ENCODE data around the gene PCDHGA10. TPM values are rescaled to one million over a fixed set of nuclear protein-coding genes. Genes with fewer than 3 reads are reported as not detected.
A peak's percentile ranks its signal among the peaks of the same experiment; 100 is the strongest.
"Not testable (repeated sequence)": the region's sequence is repeated elsewhere in the genome, so short reads cannot be mapped to it uniquely, and the experiment has no call there.

Gene PCDHGA10
- total and polyA plus RNA-seq, 2 donors from 2014 or later, result 0.47 to 5.1 TPM

DNA sequence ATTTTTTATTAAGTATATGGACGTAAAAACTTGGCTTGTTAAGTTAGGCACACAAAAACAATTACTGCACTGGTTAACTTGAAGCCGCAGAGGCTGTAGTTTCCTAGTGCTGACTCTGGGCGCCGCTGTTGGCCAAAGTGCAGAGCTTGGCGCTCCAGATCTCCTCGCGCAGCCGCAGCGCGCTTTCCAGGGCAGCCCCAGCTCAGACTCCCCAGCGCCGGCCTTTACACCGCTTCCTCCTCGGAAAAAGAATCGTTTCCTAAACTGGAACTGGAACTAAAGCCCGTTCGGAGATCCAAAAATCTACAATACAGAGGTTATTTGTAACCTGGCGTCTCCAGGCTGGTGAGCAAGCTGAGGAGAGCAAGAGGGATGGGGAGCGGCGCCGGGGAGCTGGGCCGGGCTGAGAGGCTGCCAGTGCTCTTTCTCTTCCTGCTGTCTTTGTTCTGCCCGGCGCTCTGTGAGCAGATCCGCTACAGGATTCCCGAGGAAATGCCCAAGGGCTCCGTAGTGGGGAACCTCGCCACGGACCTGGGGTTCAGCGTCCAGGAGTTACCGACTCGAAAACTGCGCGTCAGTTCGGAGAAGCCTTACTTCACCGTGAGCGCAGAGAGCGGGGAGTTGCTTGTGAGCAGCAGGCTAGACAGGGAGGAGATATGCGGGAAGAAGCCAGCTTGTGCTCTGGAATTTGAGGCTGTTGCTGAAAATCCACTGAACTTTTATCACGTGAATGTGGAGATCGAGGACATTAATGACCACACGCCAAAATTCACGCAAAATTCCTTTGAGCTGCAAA, 14.8 kb upstream of the PCDHGA10 start, which contains the start of gene PCDHGB5:
PCDHGB5 (plus strand) TSS at position 192 of the 796 bp plus-strand sequence; CDS start at position 373, 181 bp downstream.
- peak in 2 of 5 donors; percentile 27 to 36 for DNase-seq
- H3K9ac ChIP-seq (ENCODE audit: low read length in 3 of 3); H3K27me3 ChIP-seq (ENCODE audit: control insufficient read depth, insufficient read depth, low read length); H3K36me3 ChIP-seq (ENCODE audit: control insufficient read depth in 2 of 3, insufficient read depth in 3 of 3, low read length in 3 of 3); H3K4me1 ChIP-seq (ENCODE audit: control insufficient read depth in 2 of 3, insufficient read depth in 2 of 3, low read depth in 1 of 3, low read length in 3 of 3); FAIRE-seq; H3K27ac ChIP-seq (ENCODE audit: low read depth in 2 of 2, low read length in 2 of 2); intact Hi-C loops (cut with DNase I): not testable (repeated sequence)
- TF ChIP-seq, protein P1, sequence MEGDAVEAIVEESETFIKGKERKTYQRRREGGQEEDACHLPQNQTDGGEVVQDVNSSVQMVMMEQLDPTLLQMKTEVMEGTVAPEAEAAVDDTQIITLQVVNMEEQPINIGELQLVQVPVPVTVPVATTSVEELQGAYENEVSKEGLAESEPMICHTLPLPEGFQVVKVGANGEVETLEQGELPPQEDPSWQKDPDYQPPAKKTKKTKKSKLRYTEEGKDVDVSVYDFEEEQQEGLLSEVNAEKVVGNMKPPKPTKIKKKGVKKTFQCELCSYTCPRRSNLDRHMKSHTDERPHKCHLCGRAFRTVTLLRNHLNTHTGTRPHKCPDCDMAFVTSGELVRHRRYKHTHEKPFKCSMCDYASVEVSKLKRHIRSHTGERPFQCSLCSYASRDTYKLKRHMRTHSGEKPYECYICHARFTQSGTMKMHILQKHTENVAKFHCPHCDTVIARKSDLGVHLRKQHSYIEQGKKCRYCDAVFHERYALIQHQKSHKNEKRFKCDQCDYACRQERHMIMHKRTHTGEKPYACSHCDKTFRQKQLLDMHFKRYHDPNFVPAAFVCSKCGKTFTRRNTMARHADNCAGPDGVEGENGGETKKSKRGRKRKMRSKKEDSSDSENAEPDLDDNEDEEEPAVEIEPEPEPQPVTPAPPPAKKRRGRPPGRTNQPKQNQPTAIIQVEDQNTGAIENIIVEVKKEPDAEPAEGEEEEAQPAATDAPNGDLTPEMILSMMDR (IDR thresholded peaks at IDR 0.05; ENCODE audit: borderline replicate concordance, extremely low read depth, insufficient read depth), result peak; percentile 47
- Histone ChIP-seq H3K9me3 (ENCODE audit: control insufficient read depth in 2 of 3, insufficient read depth in 1 of 3, low read length in 3 of 3) (peaks cover 2 to 49% (median 14%) of the 10 kb centered on the region in 3 donors), H3K4me3 (ENCODE audit: low read length in 3 of 3) (peak within 1 kb of the TSS in 2 of 3 donors; percentile 39 to 45)

GRCh38 chr5:141398608-141399007, 14.2 kb upstream of the PCDHGA10 start:
- no peak overlapping the region for H3K9ac ChIP-seq (ENCODE audit: low read length in 3 of 3)
- no peaks in the 10 kb centered on the region for H3K4me1 ChIP-seq (ENCODE audit: control insufficient read depth in 2 of 3, insufficient read depth in 2 of 3, low read depth in 1 of 3, low read length in 3 of 3)
- no peak overlapping the region for H3K27ac ChIP-seq (ENCODE audit: low read depth in 2 of 2, low read length in 2 of 2)
- no peak for FAIRE-seq
- peak overlapping the region in 2 of 3 donors; percentile 39 to 45 for H3K4me3 ChIP-seq (ENCODE audit: low read length in 3 of 3)
- peaks cover 3 to 50% (median 14%) of the 10 kb centered on the region in 3 donors for H3K9me3 ChIP-seq (ENCODE audit: control insufficient read depth in 2 of 3, insufficient read depth in 1 of 3, low read length in 3 of 3)
- no peaks in the 10 kb centered on the region for H3K27me3 ChIP-seq (ENCODE audit: control insufficient read depth, insufficient read depth, low read length)
- TF ChIP-seq, protein P1 (IDR thresholded peaks at IDR 0.05; ENCODE audit: borderline replicate concordance, extremely low read depth, insufficient read depth), result no peak
- intact Hi-C loops (cut with DNase I), result no loop called here
- H3K36me3 ChIP-seq (ENCODE audit: control insufficient read depth in 2 of 3, insufficient read depth in 3 of 3, low read length in 3 of 3), result no peaks in the 10 kb centered on the region
- DNase-seq, result no peak

DNA sequence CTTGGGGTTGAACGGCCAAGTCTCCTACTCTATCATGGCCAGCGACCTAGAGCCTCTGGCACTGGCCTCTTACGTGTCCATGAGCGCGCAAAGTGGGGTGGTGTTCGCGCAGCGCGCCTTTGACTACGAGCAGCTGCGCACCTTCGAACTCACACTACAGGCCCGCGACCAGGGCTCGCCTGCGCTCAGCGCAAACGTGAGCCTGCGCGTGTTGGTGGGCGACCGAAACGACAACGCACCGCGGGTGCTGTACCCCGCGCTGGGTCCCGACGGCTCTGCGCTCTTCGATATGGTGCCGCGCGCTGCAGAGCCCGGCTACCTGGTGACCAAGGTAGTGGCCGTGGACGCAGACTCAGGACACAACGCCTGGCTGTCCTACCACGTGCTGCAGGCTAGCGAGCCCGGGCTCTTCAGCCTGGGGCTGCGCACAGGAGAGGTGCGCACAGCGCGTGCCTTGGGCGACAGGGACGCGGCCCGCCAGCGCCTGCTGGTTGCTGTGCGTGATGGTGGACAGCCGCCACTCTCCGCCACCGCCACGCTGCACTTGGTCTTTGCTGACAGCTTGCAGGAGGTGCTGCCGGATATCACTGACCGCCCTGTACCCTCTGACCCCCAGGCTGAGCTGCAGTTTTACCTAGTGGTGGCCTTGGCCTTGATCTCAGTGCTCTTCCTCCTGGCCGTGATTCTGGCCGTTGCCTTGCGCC, 13.1 kb upstream of the PCDHGA10 start:
- H3K4me1 ChIP-seq (ENCODE audit: control insufficient read depth in 2 of 3, insufficient read depth in 2 of 3, low read depth in 1 of 3, low read length in 3 of 3), result no peaks in the 10 kb centered on the region
- DNase-seq (no peak), FAIRE-seq (no peak)
- no peaks in the 10 kb centered on the region for H3K27me3 ChIP-seq (ENCODE audit: control insufficient read depth, insufficient read depth, low read length)
- H3K36me3 ChIP-seq (ENCODE audit: control insufficient read depth in 2 of 3, insufficient read depth in 3 of 3, low read length in 3 of 3), result no peaks in the 10 kb centered on the region
- peaks cover 3 to 54% (median 20%) of the 10 kb centered on the region in 3 donors for H3K9me3 ChIP-seq (ENCODE audit: control insufficient read depth in 2 of 3, insufficient read depth in 1 of 3, low read length in 3 of 3)
- no peak overlapping the region for H3K27ac ChIP-seq (ENCODE audit: low read depth in 2 of 2, low read length in 2 of 2)
- TF ChIP-seq, protein P1 (IDR thresholded peaks at IDR 0.05; ENCODE audit: borderline replicate concordance, extremely low read depth, insufficient read depth), result no peak
- H3K4me3 ChIP-seq (ENCODE audit: low read length in 3 of 3), result peak overlapping the region in 1 of 3 donors; percentile 25
- H3K9ac ChIP-seq (ENCODE audit: low read length in 3 of 3), result no peak overlapping the region
- intact Hi-C loops (cut with DNase I), result no loop called here

All from kidney (tissue), 14 donors.